WI38 (cell line): ENCODE measurements around the gene FAM83B.

Source experiments
- H3K4me3 ChIP-seq: 2 replicates; pipeline ENCODE4 v1.5.1; 2011; ENCODE audit warnings: low read depth, mild to moderate bottlenecking, control low read depth, low read length
- TF ChIP-seq, protein P1 (sequence below): IDR thresholded peaks from 2 replicates; pipeline ENCODE4 v1.5.1; 2012; ENCODE audit warnings: low read depth, mild to moderate bottlenecking, control low read depth, low read length

The FAM83B gene

DNA sequence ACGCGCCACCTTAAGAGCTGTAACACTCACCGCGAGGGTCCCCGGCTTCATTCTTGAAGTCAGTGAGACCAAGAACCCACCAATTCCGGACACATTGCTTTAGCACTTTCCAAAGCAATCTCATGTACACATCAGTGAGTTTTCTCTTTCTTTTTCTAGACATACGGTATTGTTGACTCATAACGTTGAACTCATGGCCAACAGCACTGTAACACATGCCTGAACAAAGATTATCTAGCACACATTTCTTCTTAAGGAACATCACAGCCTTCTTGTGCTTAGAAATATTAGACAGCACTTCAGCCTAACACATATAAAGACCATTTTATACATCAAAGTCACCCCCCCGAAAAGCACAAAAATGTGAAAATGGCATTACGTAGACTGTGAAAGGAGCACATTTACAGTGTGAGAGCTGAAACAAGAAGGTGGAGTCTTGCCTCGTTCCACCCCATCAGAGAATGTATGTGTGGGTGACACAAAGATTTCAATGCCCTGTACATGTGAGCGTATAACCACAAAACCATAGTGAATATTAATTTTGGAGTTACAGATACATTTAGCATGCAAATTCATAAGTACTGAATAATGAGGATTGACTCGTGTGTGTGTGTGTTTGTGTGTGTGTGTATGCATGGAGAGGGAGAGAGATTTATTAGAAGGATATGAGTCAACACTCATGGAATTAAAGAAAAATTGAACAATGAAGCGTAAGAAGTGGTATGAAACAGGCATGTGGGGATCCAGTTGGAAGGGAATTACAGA lies 134.1 kb downstream of the FAM83B start:
- H3K4me3 ChIP-seq: no peak overlapping the region
- TF ChIP-seq, protein P1, sequence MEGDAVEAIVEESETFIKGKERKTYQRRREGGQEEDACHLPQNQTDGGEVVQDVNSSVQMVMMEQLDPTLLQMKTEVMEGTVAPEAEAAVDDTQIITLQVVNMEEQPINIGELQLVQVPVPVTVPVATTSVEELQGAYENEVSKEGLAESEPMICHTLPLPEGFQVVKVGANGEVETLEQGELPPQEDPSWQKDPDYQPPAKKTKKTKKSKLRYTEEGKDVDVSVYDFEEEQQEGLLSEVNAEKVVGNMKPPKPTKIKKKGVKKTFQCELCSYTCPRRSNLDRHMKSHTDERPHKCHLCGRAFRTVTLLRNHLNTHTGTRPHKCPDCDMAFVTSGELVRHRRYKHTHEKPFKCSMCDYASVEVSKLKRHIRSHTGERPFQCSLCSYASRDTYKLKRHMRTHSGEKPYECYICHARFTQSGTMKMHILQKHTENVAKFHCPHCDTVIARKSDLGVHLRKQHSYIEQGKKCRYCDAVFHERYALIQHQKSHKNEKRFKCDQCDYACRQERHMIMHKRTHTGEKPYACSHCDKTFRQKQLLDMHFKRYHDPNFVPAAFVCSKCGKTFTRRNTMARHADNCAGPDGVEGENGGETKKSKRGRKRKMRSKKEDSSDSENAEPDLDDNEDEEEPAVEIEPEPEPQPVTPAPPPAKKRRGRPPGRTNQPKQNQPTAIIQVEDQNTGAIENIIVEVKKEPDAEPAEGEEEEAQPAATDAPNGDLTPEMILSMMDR: no peak

DNA sequence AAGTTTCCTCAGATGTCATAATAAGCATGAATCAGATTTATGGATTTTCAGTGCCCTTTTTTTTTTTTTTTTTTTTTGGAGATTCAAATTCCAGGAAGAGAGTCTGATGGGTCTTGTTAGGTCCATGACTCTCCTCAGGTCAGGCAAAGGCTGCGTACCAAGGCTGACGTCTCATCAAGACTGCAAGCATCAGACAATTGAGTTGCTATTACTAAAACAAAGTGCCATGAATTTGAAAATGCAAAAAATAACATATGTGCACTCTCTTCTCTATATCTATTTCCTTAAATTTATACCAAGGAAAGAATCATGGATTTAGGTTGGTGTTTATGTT lies 134.7 kb downstream of the FAM83B start:
- H3K4me3 ChIP-seq: no peak overlapping the region
- TF ChIP-seq, protein P1: no peak

DNA sequence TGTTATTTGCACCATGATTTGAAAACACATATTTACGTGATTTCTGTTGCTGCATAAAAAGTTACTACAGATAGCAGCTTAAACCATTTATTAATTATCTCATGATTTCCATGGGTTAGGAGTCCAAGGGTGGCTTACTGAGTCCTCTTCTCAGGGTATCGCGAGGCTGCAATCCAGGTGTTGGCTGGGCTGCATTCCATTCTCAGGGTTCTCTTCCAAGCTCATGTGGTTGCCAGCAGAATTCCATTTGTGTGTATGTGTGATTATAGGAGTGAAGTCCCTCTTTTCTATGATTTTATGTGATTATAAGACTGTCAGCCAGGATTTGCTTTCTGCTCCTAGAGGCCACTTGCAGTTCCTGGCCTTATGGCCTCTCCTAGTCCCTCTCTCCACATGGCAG lies 135.1 kb downstream of the FAM83B start:
- no peak overlapping the region for H3K4me3 ChIP-seq
- TF ChIP-seq, protein P1: no peak

DNA sequence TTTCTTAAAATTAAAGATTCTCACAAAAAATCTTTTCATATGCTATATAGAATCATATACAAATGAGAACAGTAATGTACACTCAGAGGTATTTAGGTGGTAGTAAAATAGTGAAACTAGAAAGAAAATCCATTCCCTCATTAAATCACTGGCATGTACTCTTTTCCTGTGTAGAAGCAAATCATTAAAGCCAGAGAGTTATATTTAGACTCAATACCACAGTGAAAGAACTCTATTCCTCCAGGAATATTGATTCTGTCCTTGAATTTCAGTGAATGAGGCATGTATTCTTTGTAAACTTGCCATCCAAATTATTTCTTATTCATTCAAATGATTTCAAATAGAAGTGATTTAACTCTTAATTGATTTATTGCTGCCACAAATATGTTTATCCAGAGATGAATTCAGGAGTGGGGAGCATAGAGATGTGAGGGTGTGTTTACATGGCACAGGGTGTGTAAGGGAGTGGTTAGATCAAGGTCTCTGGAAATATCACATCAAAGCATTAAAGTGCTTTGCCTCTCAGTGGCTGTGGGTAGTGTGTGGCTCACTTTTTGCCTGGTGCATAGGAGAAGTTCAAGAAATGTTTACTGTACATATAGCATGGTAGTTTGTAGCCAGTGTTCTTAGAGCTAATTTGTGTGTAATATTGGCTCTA lies 141.2 kb downstream of the FAM83B start:
- TF ChIP-seq, protein P1: no peak
- H3K4me3 ChIP-seq: no peak overlapping the region

DNA sequence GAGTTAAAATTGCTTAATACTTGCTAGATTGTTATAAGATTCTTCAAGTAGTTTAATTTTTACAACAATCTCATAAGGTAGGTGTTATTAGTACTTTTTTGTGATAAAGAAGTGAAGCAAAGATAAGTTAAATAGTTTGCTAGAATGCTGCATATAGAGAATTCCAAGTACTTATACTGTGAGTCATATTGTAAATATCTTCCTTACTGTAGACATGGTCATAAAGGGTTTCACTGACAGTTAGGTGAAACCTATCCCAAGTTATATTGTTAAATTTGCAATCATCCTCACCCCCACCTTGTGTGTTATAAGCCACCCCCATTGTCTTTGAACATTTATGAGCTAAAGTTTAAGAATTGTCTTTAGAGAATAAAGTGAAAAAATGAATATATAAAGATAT lies 142.0 kb downstream of the FAM83B start:
- H3K4me3 ChIP-seq: no peak overlapping the region
- TF ChIP-seq, protein P1: no peak

DNA sequence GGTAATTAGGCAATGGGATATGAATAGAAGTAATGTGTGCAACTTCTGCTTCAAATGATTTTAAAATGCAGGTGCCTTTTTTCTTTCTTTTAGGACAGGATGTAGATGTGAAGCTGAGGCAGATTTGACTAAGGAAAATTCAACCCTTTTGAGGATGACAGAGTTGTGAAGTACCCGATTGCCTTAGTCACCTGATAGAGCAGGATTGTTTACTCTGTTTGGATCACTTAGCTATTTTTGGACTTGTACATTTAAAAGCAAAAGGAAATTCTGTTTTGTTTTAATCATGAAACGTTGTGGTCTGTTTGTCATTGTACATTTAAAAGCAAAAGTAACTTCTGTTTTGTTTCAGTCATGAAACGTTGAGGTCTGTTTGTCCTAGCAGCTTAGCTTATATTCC lies 143.4 kb downstream of the FAM83B start:
- H3K4me3 ChIP-seq: no peak overlapping the region
- TF ChIP-seq, protein P1: no peak
